Measurements from ENCODE around the gene ASPA. TPM values are rescaled to one million over a fixed set of nuclear protein-coding genes. Genes with fewer than 3 reads are reported as not detected.

Gene ASPA
- total RNA-seq, 1 experiment from 2014 or later = not detected

DNA sequence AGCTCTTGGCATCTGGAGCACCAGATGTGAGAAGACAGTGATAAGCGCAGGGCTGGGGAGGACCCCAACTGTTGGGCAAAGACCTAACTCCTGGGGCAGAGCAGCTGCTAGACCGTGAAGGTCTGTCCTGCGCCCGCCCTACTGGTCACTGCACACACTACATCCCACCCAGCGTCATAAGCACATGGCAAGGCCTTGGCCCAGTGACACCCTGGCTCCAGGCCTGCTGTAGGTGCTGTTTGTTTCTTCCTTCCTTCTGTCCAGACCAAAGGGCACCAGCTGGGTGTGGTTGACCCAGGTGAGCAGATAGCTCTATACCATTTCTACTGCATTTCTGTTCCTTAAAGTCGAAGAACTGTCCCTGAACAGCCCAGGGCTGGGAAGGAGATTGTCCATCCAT, 75.4 kb downstream of the ASPA start:
- in situ Hi-C loops (cut with HindIII; ENCODE audit: low pct_unique_long_range_greater_than_20kb, low sequenced_read_pairs) = no loop called here
- DNase-seq (ENCODE audit: low read depth) = no peak

- in situ Hi-C loops (cut with HindIII; ENCODE audit: low pct_unique_long_range_greater_than_20kb, low sequenced_read_pairs) = no loop called here
- no peak for DNase-seq (ENCODE audit: low read depth)
Measured at GRCh38 chr17:3552916-3553315, 77.1 kb downstream of the ASPA start.

Other genes starting within 250 kb of the ASPA start
- gene OR3A1, start 177.6 kb upstream of the ASPA start, total RNA-seq (2014; rRNA removed; shearing (Covaris generic); ENCODE audit: low replicate concordance) = not detected in 2 replicates
- not detected in 2 replicates for gene OR3A2, start 89.7 kb upstream of the ASPA start, total RNA-seq (2014; rRNA removed; shearing (Covaris generic); ENCODE audit: low replicate concordance)
- gene OR1E1, start 77.6 kb upstream of the ASPA start, total RNA-seq (2014; rRNA removed; shearing (Covaris generic); ENCODE audit: low replicate concordance) = not detected in 2 replicates
- not detected in 2 replicates for gene OR3A3, start 64.6 kb upstream of the ASPA start, total RNA-seq (2014; rRNA removed; shearing (Covaris generic); ENCODE audit: low replicate concordance)
- gene OR1E2, start 42.2 kb upstream of the ASPA start, total RNA-seq (2014; rRNA removed; shearing (Covaris generic); ENCODE audit: low replicate concordance) = not detected in 2 replicates
- not detected in 2 replicates for gene SPATA22, start 4.2 kb upstream of the ASPA start, total RNA-seq (2014; rRNA removed; shearing (Covaris generic); ENCODE audit: low replicate concordance)
- gene TRPV3, start 81.8 kb downstream of the ASPA start, total RNA-seq (2014; rRNA removed; shearing (Covaris generic); ENCODE audit: low replicate concordance) = not detected in 2 replicates
- 0.87 and 0.95 TPM in 2 replicates for gene TRPV1, start 133.4 kb downstream of the ASPA start, total RNA-seq (2014; rRNA removed; shearing (Covaris generic); ENCODE audit: low replicate concordance)
- gene SHPK, start 160.3 kb downstream of the ASPA start, total RNA-seq (2014; rRNA removed; shearing (Covaris generic); ENCODE audit: low replicate concordance) = 8.9 and 11.1 TPM in 2 replicates
- gene CTNS, start 160.8 kb downstream of the ASPA start, total RNA-seq (2014; rRNA removed; shearing (Covaris generic); ENCODE audit: low replicate concordance) = 7.1 and 7.5 TPM in 2 replicates
- gene TAX1BP3, start 192.6 kb downstream of the ASPA start, total RNA-seq (2014; rRNA removed; shearing (Covaris generic); ENCODE audit: low replicate concordance) = 136 and 157 TPM in 2 replicates
- gene EMC6, start 192.8 kb downstream of the ASPA start, total RNA-seq (2014; rRNA removed; shearing (Covaris generic); ENCODE audit: low replicate concordance) = 19.1 and 34.7 TPM in 2 replicates
- not detected in 2 replicates for gene P2RX5, start 220.2 kb downstream of the ASPA start, total RNA-seq (2014; rRNA removed; shearing (Covaris generic); ENCODE audit: low replicate concordance)
- 9.4 and 9.9 TPM in 2 replicates for gene HASPIN, start 247.9 kb downstream of the ASPA start, total RNA-seq (2014; rRNA removed; shearing (Covaris generic); ENCODE audit: low replicate concordance)